ENCODE measurements around the gene MYMK.

Gene MYMK

GRCh38 chr9:133505186-133505830, 19.5 kb downstream of the MYMK start:
- no peak for DNase-seq (ENCODE audit: low read depth)

GRCh38 chr9:133502112-133502511, 22.6 kb downstream of the MYMK start:
- no peak for DNase-seq (ENCODE audit: low read depth)

- DNase-seq (ENCODE audit: low read depth) = no peak
These were observed 24.9 kb downstream of the MYMK start for GRCh38 chr9:133499892-133500270.

GRCh38 chr9:133499132-133499891, 25.4 kb downstream of the MYMK start:
- DNase-seq (ENCODE audit: low read depth) = no peak

GRCh38 chr9:133496861-133497842, 27.6 kb downstream of the MYMK start:
- no peak for DNase-seq (ENCODE audit: low read depth)

GRCh38 chr9:133495327-133496293, 29.1 kb downstream of the MYMK start:
- DNase-seq (ENCODE audit: low read depth) = no peak

GRCh38 chr9:133494636-133495326, 30.0 kb downstream of the MYMK start:
- DNase-seq (ENCODE audit: low read depth) = no peak

GRCh38 chr9:133493845-133494540, 30.8 kb downstream of the MYMK start:
- no peak for DNase-seq (ENCODE audit: low read depth)

- DNase-seq (ENCODE audit: low read depth) = no peak
These were observed 31.3 kb downstream of the MYMK start for GRCh38 chr9:133493428-133493827.

- DNase-seq (ENCODE audit: low read depth) = no peak
These were observed 32.4 kb downstream of the MYMK start for GRCh38 chr9:133492061-133493021.

- no peak for DNase-seq (ENCODE audit: low read depth)
These were observed 33.2 kb downstream of the MYMK start for GRCh38 chr9:133491656-133491925.

- DNase-seq (ENCODE audit: low read depth) = no peak
These were observed 33.7 kb downstream of the MYMK start for GRCh38 chr9:133490865-133491655.

- no peak for DNase-seq (ENCODE audit: low read depth)
These were observed 34.5 kb downstream of the MYMK start for GRCh38 chr9:133490201-133490681.

- no peak for DNase-seq (ENCODE audit: low read depth)
These were observed 35.2 kb downstream of the MYMK start for GRCh38 chr9:133489253-133490190.

GRCh38 chr9:133488686-133489252, 36.0 kb downstream of the MYMK start:
- no peak for DNase-seq (ENCODE audit: low read depth)

- no peak for DNase-seq (ENCODE audit: low read depth)
These were observed 37.4 kb downstream of the MYMK start for GRCh38 chr9:133487331-133487725.

All from GM04504 (cell line).